Fibroblast of mammary gland (primary cell): ENCODE data around the gene ARHGAP22.

ENCODE experiments used
- DNase-seq: peaks from one replicate; pipeline ENCODE4 v3.0.0-alpha.2; 2010; ENCODE audit warnings: low read depth
- H3K4me3 ChIP-seq: 2 replicates; pipeline ENCODE4 v1.5.1; 2011; ENCODE audit warnings: low read depth, mild to moderate bottlenecking, low read length, moderate library complexity; ENCODE audit not compliant: control insufficient read depth
- CTCF ChIP-seq: conservative IDR thresholded peaks from 2 replicates; pipeline ENCODE4 v1.5.1; 2011; ENCODE audit warnings: low read depth, low read length, inconsistent platforms; ENCODE audit not compliant: control insufficient read depth, insufficient read depth

Gene ARHGAP22

GRCh38 chr10:48453451-48454301 is 151.2 kb downstream of the ARHGAP22 start:
- H3K4me3 ChIP-seq: no peak overlapping the region
- no peak for TF ChIP-seq CTCF
- no peak for DNase-seq

- no peak for TF ChIP-seq CTCF
- no peak overlapping the region for H3K4me3 ChIP-seq
- no peak for DNase-seq
Measured at GRCh38 chr10:48452879-48453412, 151.9 kb downstream of the ARHGAP22 start.

- H3K4me3 ChIP-seq: no peak overlapping the region
- TF ChIP-seq CTCF: no peak
- DNase-seq: no peak
Measured at GRCh38 chr10:48451969-48452878, 152.6 kb downstream of the ARHGAP22 start.

GRCh38 chr10:48450741-48451466 is 154.0 kb downstream of the ARHGAP22 start:
- H3K4me3 ChIP-seq: no peak overlapping the region
- no peak for DNase-seq
- no peak for TF ChIP-seq CTCF

- DNase-seq: no peak
- TF ChIP-seq CTCF: no peak
- no peak overlapping the region for H3K4me3 ChIP-seq
Measured at GRCh38 chr10:48450233-48450740, 154.6 kb downstream of the ARHGAP22 start.
